Measurements from ENCODE around the gene PDCD7.

The PDCD7 gene

GRCh38 chr15:65069179-65069578 is 64.4 kb downstream of the PDCD7 start:
- no peak overlapping the region for H3K4me3 ChIP-seq
- in situ Hi-C loops (cut with MboI; ENCODE audit: low sequenced_read_pairs), result no loop called here
- no peaks in the 10 kb centered on the region for H3K36me3 ChIP-seq (replicated peaks)
- H3K27me3 ChIP-seq (ENCODE audit: low read depth), result no peaks in the 10 kb centered on the region
- no peaks in the 10 kb centered on the region; the same call in 1 of the 2 replicates for H3K9me3 ChIP-seq
- DNase-seq (ENCODE audit: low spot score in 2 of 2), result no peak
- peaks cover 13% of the 10 kb centered on the region for H3K4me1 ChIP-seq

DNA sequence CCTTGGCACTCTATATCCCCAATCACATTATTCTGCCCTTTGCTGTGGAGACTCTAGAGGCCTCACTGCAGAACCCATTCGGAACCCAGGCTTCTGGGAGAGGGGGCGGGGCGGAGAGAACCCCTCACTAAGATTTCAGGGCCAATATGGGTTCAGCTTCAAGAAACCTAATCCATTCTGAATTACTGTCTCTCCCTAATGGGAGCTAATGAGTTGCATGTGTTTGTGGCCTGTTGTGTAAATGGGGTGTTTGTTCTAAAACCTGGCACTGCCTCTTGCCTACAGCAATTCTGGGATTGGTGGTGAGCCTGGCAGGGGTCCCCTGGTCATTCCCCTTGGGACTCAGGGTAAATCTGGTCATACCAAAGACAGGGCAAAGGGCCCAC is 65.2 kb downstream of the PDCD7 start:
- Histone ChIP-seq H3K27me3 (ENCODE audit: low read depth) (no peaks in the 10 kb centered on the region), H3K4me3 (no peak overlapping the region)
- in situ Hi-C loops (cut with MboI; ENCODE audit: low sequenced_read_pairs), result no loop called here

DNA sequence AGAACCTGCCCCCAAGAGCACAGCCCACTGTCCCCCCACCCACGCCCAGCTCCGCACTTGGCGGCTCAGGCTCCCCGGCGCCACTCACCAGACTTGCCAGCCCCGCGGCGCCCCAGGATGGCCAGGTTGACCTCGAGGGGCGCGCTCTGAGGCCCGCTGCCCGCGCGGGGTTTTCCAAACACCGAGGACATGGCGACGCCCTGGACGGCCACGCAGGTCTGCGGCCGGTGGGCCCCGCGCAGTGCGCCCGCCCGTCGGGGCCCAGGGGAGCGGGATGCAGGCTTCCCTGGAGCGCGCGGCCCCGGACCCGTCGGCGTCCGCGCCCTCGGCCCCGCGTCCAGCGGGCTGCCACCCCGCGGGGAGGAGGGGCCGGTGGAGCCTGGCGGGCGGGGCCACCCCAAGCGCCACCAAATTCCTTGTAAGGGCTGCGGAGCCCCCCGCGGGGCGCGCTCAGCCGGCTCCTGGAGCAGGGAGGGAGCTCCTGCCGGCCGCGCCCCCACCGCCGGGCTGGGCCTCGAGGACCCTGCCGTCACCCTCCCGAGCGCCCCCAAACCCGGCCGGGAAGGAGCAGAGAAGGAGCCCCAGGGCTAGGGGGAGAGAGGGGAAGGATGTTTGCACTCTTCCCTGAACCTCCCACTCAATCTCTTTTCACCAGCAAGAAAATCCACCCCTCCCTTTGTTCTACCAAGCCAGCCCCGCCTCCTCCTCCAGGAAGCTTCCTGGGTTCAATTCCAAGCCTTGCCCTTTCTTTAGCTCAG is 65.8 kb downstream of the PDCD7 start, which contains the start of gene RASL12:
Gene RASL12, minus strand, starts transcription at position 347 of the 758 bp plus-strand sequence. Its CDS starts 156 bp downstream, at position 191.
- H3K4me3 ChIP-seq, result no peak within 1 kb of the TSS
- H3K36me3 ChIP-seq (replicated peaks), result no peaks in the 10 kb centered on the region
- in situ Hi-C loops (cut with MboI; ENCODE audit: low sequenced_read_pairs), result no loop called here
- H3K4me1 ChIP-seq, result peaks cover 13% of the 10 kb centered on the region
- DNase-seq (ENCODE audit: low spot score in 2 of 2), result no peak
- no peaks in the 10 kb centered on the region; the same call in 1 of the 2 replicates for H3K9me3 ChIP-seq
- H3K27me3 ChIP-seq (ENCODE audit: low read depth), result no peaks in the 10 kb centered on the region

More for the DNA sequence above, 65.2 kb downstream of the PDCD7 start:
- H3K9me3 ChIP-seq, result no peaks in the 10 kb centered on the region; the same call in 1 of the 2 replicates
- H3K36me3 ChIP-seq (replicated peaks), result no peaks in the 10 kb centered on the region
- no peak for DNase-seq (ENCODE audit: low spot score in 2 of 2)
- peaks cover 13% of the 10 kb centered on the region for H3K4me1 ChIP-seq

Measured in HAP-1 (cell line).